Progenitor cell of endocrine pancreas (in vitro differentiated cells): ENCODE measurements around the gene ZNF750. TPM values are rescaled to one million over a fixed set of nuclear protein-coding genes. Genes with fewer than 3 reads are reported as not detected.

Experiments
- DNase-seq: peaks from one replicate; pipeline ENCODE4 v3.0.0; 2021; ENCODE audit warnings: low spot score; ENCODE audit not compliant: unreplicated experiment
- H3K27ac Mint-ChIP-seq: 2 replicates; pipeline ENCODE4 v1.8.0; 2021; ENCODE audit warnings: mild to moderate bottlenecking, moderate library complexity, mixed read lengths
- H3K27me3 Mint-ChIP-seq: 2 replicates; pipeline ENCODE4 v1.8.0; 2021; ENCODE audit warnings: mixed read lengths
- H3K36me3 Mint-ChIP-seq: 2 replicates; pipeline ENCODE4 v1.8.0; 2022; ENCODE audit warnings: mixed read lengths; ENCODE audit not compliant: insufficient read depth
- H3K4me1 Mint-ChIP-seq: 2 replicates; pipeline ENCODE4 v1.8.0; 2021; ENCODE audit warnings: low read depth, mixed read lengths
- H3K4me3 Mint-ChIP-seq: 2 replicates; pipeline ENCODE4 v1.8.0; 2021; ENCODE audit warnings: low read depth, mild to moderate bottlenecking, moderate library complexity, mixed read lengths
- H3K9me3 Mint-ChIP-seq: 2 replicates; pipeline ENCODE4 v1.8.0; 2021; ENCODE audit warnings: low read depth, mixed read lengths
- total RNA-seq: library from RNA; stranded (reverse); gene quantifications from 2 replicates; pipeline ENCODE4 v1.2.1, GENCODE V29; 2021
- TF ChIP-seq, protein P1 (sequence below): fragments of 200-600 bp; sonication (generic); IDR thresholded peaks from one replicate; pipeline ENCODE4 v1.5.0; 2021; ENCODE audit warnings: antibody characterized with exemption, mild to moderate bottlenecking; ENCODE audit not compliant: unreplicated experiment

Gene ZNF750
- total RNA-seq, 1 donor from 2014 or later = 0.07 TPM

DNA sequence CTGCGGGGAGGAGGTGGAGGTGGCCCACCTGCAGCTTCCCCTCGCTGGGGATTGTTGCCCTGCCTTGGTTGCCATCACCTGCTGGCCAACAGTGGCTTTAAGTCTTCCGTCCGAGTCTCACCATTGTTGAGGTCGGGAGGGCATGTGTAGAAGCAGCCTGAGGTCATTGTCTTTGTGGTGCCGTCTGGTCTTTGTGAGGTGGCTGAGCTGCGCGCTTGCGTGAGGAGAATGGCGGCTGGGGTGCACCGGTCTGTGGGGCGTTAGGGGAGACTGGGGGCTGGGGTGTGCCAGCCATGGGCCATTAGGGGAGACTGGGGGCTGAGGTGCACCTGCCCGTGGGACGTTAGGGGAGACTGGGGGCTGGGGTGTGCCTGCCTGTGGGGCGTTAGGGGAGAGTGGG is 36.2 kb downstream of the ZNF750 start:
- H3K4me3 Mint-ChIP-seq = no peak overlapping the region
- no peaks in the 10 kb centered on the region for H3K4me1 Mint-ChIP-seq
- H3K36me3 Mint-ChIP-seq = peaks cover 26% of the 10 kb centered on the region
- no peak for DNase-seq
- peaks cover 10% of the 10 kb centered on the region for H3K9me3 Mint-ChIP-seq
- TF ChIP-seq, protein P1, sequence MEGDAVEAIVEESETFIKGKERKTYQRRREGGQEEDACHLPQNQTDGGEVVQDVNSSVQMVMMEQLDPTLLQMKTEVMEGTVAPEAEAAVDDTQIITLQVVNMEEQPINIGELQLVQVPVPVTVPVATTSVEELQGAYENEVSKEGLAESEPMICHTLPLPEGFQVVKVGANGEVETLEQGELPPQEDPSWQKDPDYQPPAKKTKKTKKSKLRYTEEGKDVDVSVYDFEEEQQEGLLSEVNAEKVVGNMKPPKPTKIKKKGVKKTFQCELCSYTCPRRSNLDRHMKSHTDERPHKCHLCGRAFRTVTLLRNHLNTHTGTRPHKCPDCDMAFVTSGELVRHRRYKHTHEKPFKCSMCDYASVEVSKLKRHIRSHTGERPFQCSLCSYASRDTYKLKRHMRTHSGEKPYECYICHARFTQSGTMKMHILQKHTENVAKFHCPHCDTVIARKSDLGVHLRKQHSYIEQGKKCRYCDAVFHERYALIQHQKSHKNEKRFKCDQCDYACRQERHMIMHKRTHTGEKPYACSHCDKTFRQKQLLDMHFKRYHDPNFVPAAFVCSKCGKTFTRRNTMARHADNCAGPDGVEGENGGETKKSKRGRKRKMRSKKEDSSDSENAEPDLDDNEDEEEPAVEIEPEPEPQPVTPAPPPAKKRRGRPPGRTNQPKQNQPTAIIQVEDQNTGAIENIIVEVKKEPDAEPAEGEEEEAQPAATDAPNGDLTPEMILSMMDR = no peak
- H3K27ac Mint-ChIP-seq = no peak overlapping the region
- no peaks in the 10 kb centered on the region for H3K27me3 Mint-ChIP-seq

DNA sequence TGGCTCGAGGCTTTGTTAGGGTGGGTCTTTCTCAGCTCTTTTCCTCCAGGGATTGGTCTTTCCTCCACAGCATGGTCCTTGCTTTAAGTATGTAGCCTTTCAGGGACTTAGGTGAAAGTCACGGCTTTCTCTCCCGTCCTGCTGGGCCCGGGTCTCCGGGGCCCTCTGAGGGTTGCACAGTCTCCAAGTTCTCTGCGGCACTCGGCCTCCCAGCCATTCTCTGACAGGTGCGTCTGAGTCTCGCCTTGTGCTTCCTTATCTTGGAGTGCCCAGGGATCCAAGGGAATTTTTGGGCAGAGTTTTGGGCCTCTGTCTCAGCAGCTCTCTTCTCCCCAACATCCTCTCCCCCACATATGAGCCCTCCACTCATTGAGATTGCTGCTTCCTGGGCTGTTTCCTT is 36.6 kb downstream of the ZNF750 start:
- H3K27ac Mint-ChIP-seq = no peak overlapping the region
- no peaks in the 10 kb centered on the region for H3K27me3 Mint-ChIP-seq

DNA sequence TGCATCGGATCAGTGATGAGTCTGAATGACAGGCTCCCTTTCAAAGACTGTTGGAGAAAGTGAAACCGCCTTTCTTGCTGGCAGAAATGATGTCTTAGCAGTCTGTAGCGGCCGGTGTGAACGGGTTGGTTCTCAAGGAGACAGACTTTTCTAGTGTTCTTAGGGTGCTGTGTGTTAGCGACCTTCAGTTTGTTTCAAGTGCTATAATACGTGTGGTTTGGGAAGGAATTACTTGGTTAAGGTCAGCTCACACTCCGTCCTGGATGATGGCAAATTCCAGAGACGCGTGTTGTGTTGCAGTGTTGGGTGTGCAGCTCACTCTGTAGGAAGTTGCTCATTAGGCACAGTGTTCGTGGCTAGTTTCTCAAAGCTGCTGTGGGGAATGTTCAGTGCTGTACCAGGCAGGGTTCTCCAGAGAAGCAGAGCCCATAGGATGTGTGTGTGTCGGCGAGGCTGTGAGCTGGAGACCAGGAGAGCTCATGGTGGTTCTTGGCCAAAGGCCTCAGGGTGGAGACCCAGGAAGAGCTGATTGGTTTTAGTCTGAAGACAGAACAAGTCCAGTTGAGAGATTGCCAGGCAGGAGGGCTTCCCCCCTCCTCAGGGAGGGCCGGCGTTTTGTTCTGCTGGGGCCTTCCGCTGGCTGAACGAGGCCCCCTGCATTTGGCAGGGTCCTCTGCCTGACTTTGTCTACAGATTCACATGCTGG is 37.6 kb downstream of the ZNF750 start:
- no peak overlapping the region for H3K4me3 Mint-ChIP-seq
- no peak for DNase-seq
- peaks cover 26% of the 10 kb centered on the region for H3K36me3 Mint-ChIP-seq
- H3K9me3 Mint-ChIP-seq = peaks cover 10% of the 10 kb centered on the region
- no peaks in the 10 kb centered on the region for H3K27me3 Mint-ChIP-seq
- no peaks in the 10 kb centered on the region for H3K4me1 Mint-ChIP-seq
- peak overlapping the region; percentile 33 for H3K27ac Mint-ChIP-seq
- TF ChIP-seq, protein P1 = no peak

More for the DNA sequence above, 36.6 kb downstream of the ZNF750 start:
- no peak overlapping the region for H3K4me3 Mint-ChIP-seq
- DNase-seq = no peak
- TF ChIP-seq, protein P1 = no peak
- peaks cover 10% of the 10 kb centered on the region for H3K9me3 Mint-ChIP-seq
- no peaks in the 10 kb centered on the region for H3K4me1 Mint-ChIP-seq
- H3K36me3 Mint-ChIP-seq = peaks cover 26% of the 10 kb centered on the region

DNA sequence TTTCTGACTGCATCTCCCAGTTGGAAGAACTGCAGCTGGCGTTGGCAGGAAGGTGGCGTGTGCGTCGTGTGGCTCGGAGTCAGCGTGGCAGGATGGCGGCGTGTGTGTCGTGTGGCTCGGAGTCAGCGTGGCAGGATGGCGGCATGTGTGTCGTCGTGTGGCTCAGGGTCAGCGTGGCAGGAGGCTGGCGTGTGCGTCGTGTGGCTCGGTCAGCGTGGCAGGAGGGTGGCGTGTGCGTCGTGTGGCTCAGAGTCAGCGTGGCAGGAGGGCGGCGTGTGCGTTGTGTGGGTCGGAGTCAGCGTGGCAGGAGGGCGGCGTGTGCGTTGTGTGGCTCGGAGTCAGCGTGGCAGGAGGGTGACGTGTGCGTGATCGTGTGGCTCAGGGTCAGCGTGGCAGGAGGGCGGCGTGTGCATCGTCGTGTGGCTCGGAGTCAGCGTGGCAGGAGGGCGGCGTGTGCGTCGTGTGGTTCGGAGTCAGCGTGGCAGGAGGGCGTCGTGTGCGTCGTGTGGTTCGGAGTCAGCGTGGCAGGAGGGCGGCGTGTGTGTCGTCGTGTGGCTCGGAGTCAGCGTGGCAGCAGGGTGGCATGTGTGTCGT is 38.3 kb downstream of the ZNF750 start:
- no peak for DNase-seq
- Mint-ChIP-seq H3K27ac (peak overlapping the region; percentile 85), H3K4me3 (no peak overlapping the region), H3K9me3 (peaks cover 10% of the 10 kb centered on the region), H3K36me3 (peaks cover 26% of the 10 kb centered on the region), H3K4me1 (no peaks in the 10 kb centered on the region), H3K27me3 (no peaks in the 10 kb centered on the region)
- TF ChIP-seq, protein P1 = no peak

DNA sequence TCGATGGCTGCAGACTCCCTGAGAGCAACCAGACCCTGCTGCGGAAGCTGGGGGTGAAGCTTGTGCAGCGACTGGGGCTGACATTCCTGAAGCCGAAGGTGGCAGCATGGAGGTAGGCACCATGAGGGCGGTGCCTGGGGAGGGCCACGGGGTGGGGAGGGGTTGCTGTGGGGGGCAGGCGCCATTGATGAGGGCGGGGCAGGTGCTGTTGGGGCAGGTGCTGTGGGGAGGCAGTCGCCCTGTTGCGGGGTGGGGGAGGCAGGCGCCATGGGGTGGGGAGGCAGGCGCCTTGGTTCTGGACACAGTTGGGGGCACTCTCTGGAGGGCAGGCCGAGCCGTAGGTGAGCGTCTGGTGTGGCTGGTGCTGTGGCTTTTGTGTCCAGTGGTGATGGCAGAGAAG is 38.9 kb downstream of the ZNF750 start:
- no peak for DNase-seq
- no peak overlapping the region for H3K27ac Mint-ChIP-seq

More for the DNA sequence above, 38.9 kb downstream of the ZNF750 start:
- TF ChIP-seq, protein P1 = no peak
- Mint-ChIP-seq H3K4me3 (no peak overlapping the region), H3K9me3 (peaks cover 10% of the 10 kb centered on the region), H3K4me1 (no peaks in the 10 kb centered on the region), H3K27me3 (no peaks in the 10 kb centered on the region), H3K36me3 (peaks cover 26% of the 10 kb centered on the region)
